Adrenal gland (tissue), 12 donors: Measurements from ENCODE around the gene S100A10. TPM values are rescaled to one million over a fixed set of nuclear protein-coding genes. Genes with fewer than 3 reads are reported as not detected.

Source experiments
- DNase-seq, 7 donors: peaks; one replicate each; pipeline ENCODE4 v3.0.0-alpha.2; 2019 to 2020
- H3K27ac ChIP-seq, 5 donors: fragments of 200-600 bp; sonication (generic) in 4 of 5; 1 replicate in 3 of 5; 2 replicates in 2 of 5; pipeline versions ENCODE4 v1.5.1 to v1.8.0; 2016 to 2020; ENCODE audit warnings: mild to moderate bottlenecking in 1 of 5
- H3K27me3 ChIP-seq: fragments of 200-600 bp; 2 replicates; pipeline ENCODE4 v1.8.0; 2021
- H3K36me3 ChIP-seq, 2 donors: fragments of 200-600 bp; replicated peaks in 1 of 2; 1 replicate in 1 of 2; 2 replicates in 1 of 2; pipeline versions ENCODE4 v1.5.1 to v1.8.0; 2018 to 2022
- H3K4me1 ChIP-seq, 2 donors: fragments of 200-600 bp; replicated peaks in 1 of 2; 1 replicate in 1 of 2; 2 replicates in 1 of 2; pipeline versions ENCODE4 v1.5.1 to v1.8.0; 2018 to 2021
- H3K4me3 ChIP-seq, 4 donors: fragments of 200-600 bp; sonication (generic) in 3 of 4; one replicate each; pipeline ENCODE4 v1.5.1; 2016 to 2018
- H3K9me3 ChIP-seq, 3 donors: fragments of 200-600 bp; sonication (generic) in 1 of 3; replicated peaks in 1 of 3; 1 replicate in 2 of 3; 2 replicates in 1 of 3; pipeline versions ENCODE4 v1.5.1 to v1.8.0; 2016 to 2021
- POLR2A ChIP-seq, 2 donors: fragments of 450-650 bp; IDR thresholded peaks; one replicate each; pipeline ENCODE4 v1.6.1; 2017; ENCODE audit warnings: antibody characterized with exemption in 2 of 2, mild to moderate bottlenecking in 2 of 2, moderate library complexity in 1 of 2
- WGBS, 4 donors: extraction: QIAGEN DNeasy Blood & Tissue Kit in 2 of 4; methylation state at CpG; one replicate each; pipeline versions ENCODE4 v1.1.5 to v1.1.7; 2013 to 2017; 5-methylcytosine and 5-hydroxymethylcytosine counted together
- intact Hi-C, 2 donors: fragments of 100-400 bp; cut with DNase I; formaldehyde crosslinking; loops; one replicate each; pipeline versions ENCODE4 v1.14.1 to v1.15.0; 2022 to 2023
- polyA plus RNA-seq, 3 donors: library from polyadenylated mRNA; stranded (reverse); fragments of 200-250 nt in 2 of 3; fragments of 350-450 nt in 1 of 3; fragmentation: Illumina TruSeq in 1 of 3; extraction: RNeasy Lipid Tissue Mini Kit (QIAGEN cat#74804) in 1 of 3; gene quantifications; one replicate each; pipeline ENCODE4 v1.2.3, GENCODE V29; 2013 to 2014
- total RNA-seq, 9 donors: library from RNA; depleted of rRNA in 4 of 9; stranded (reverse); fragments of >200 nt in 4 of 9; fragments of 120-200 nt in 1 of 9; fragmentation: NEBNext Ultra II Directional in 1 of 9; extraction: Animal tissue kit (Norgen Biotek cat#: 25700) in 1 of 9; gene quantifications; one replicate each; pipeline versions ENCODE4 v1.1.0 to v1.2.4, GENCODE V29; 2013 to 2023
- TF ChIP-seq, protein P1 (sequence below), 6 experiments: fragments of 450-650 bp in 4 of 6; fragments of 200-600 bp in 2 of 6; sonication (generic) in 1 of 6; IDR thresholded peaks; 1 replicate in 5 of 6; 2 replicates in 1 of 6; pipeline versions ENCODE4 v1.5.1 to v1.8.0; 2016 to 2021; ENCODE audit warnings: antibody characterized with exemption in 6 of 6, mild to moderate bottlenecking in 2 of 6, moderate library complexity in 1 of 6
- donor health status: healthy with polysubstance abuse.
- donor health status: Bipolar disorder and iron deficiency.
- donor health status: DM: yes; HTN: yes; CAD: no.
- donor health status: DM: no; HTN: no; CAD: no.
- donor health status: DM: no; HTN: no; CAD: no.
- donor health status: DM: yes; HTN: yes; CAD: no.

S100A10 gene
- total and polyA plus RNA-seq, 12 donors, result 24.9 to 860 (median 366) TPM

DNA sequence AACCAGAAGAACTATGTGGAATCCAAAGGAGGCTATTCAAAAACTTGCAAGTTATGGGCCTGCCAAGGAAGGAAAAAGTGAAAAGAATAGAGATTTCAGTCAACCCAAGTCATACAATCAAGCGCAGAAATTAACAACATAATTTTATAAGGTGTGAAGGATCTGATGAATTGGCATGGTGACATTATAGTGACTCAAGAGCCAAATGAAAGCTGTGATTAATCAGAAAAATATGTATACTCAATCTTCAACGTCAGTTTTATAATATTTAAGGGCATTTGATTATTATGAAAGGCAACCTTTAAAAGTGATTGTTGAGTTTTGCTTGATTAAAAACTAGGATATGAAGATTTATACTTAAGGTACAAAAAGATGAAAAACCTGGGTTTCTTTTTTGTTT lies 46.5 kb downstream of the S100A10 start:
- H3K4me3 ChIP-seq, result no peak overlapping the region
- no peaks in the 10 kb centered on the region for H3K9me3 ChIP-seq
- DNase-seq, result no peak
- no peak for TF ChIP-seq POLR2A (IDR thresholded peaks at IDR 0.05)
- TF ChIP-seq, protein P1, sequence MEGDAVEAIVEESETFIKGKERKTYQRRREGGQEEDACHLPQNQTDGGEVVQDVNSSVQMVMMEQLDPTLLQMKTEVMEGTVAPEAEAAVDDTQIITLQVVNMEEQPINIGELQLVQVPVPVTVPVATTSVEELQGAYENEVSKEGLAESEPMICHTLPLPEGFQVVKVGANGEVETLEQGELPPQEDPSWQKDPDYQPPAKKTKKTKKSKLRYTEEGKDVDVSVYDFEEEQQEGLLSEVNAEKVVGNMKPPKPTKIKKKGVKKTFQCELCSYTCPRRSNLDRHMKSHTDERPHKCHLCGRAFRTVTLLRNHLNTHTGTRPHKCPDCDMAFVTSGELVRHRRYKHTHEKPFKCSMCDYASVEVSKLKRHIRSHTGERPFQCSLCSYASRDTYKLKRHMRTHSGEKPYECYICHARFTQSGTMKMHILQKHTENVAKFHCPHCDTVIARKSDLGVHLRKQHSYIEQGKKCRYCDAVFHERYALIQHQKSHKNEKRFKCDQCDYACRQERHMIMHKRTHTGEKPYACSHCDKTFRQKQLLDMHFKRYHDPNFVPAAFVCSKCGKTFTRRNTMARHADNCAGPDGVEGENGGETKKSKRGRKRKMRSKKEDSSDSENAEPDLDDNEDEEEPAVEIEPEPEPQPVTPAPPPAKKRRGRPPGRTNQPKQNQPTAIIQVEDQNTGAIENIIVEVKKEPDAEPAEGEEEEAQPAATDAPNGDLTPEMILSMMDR (IDR thresholded peaks at IDR 0.05), result no peak
- H3K27ac ChIP-seq, result no peak overlapping the region
- intact Hi-C loops, result no loop called here
- peaks cover 26 to 44% of the 10 kb centered on the region in 2 donors for H3K4me1 ChIP-seq
- no peaks in the 10 kb centered on the region for H3K27me3 ChIP-seq
- H3K36me3 ChIP-seq, result no peaks in the 10 kb centered on the region
- WGBS, 4 donors, result 67 to 72% (median 69%) methylated on average over 2 of the region's 2 CpGs

DNA sequence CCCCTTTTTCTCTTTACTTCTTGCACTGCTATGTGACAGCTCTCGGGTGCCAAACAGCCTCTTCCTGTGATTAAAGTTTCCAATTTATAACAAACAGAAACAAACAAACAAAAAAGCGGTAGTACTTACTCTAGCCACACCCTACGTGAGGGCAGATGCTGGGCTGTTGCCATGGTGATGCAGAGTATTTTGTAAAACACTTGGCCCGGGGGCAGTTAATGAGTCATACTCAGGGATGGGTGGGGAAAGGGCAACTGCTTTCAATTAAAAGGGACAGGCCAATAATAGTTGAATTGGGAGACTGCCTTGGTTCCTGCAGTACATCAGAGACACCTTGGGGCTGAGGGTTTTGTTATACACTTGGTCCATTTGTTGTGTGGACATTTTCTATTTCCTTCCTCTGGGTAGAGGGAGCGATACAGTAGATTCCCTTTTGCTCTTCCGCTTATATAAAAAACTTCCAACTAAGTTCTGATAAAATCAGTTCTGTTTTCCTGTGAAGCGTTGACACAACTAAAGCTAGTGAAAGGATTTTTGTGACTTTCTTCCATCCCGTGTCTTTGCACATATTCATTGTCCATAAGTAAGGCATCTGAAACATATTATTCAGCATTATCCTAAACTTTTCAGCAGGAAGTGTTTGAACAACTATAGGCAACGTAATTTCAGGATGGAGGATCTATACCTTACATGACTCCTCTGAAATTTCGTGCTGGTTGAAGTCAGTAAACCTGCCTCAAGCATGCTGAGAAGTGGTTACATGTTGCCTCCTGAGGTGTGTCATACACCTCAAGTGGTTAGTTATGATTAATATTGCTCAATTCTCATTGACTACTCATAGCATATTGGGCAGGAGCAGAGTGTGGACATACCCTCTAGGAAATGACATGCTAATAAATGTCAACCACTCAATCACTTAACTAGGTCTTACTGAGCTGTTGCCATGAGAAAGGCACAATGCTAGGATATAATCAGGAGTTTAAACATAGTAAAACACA lies 47.6 kb downstream of the S100A10 start:
- Histone ChIP-seq H3K27me3 (no peaks in the 10 kb centered on the region), H3K4me3 (peak overlapping the region in 1 of 4 donors; percentile 6), H3K27ac (peak overlapping the region; percentile 22 to 83 (median 70)), H3K4me1 (peaks cover 26 to 52% of the 10 kb centered on the region in 2 donors), H3K36me3 (no peaks in the 10 kb centered on the region), H3K9me3 (no peaks in the 10 kb centered on the region)
- no peak for TF ChIP-seq POLR2A (IDR thresholded peaks at IDR 0.05)
- TF ChIP-seq, protein P1 (IDR thresholded peaks at IDR 0.05), result peak in 4 of 6 experiments; percentile 16 to 34 (median 22)
- intact Hi-C loops, result no loop called here
- peak; percentile 86 to 96 (median 93) for DNase-seq
- 39 to 46% (median 45%) methylated on average over 10 of the region's 10 CpGs for WGBS, 4 donors

DNA sequence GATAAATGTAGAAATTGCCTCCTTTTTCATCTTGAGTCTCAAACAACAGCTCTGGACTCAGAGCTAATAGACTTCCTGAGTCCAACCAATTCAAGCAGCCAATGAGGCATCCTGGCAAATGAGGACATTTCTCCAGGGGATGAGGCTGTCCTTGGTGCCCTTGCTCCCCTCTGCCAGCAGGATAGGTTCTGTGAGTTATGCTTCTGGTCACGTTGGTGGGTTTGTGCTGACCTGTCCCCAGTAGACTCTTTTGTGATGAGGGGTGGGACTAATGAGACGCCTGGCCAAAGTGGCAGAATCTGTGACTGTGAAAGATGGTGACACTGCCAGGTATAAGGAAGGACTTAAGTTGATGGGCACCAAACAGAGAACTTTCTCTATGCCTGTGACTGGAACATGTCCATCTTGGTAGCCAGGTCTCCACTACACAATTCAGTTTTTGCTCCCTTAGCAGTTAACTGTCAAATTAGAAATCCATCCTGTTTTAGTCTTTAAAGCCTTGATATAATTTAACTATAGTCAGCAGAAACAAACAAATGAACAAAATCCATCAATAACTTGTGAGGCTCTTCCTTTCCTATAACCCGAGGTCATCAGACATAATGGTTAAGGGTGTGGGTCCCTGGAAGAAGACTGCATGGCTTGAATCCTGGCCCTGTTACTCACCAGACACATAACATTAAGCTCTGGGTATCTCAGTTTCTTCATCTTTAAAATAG lies 48.6 kb downstream of the S100A10 start:
- Histone ChIP-seq H3K4me1 (peaks cover 26 to 62% of the 10 kb centered on the region in 2 donors), H3K36me3 (no peaks in the 10 kb centered on the region), H3K27ac (peak overlapping the region; percentile 22 to 83 (median 70)), H3K9me3 (no peaks in the 10 kb centered on the region), H3K27me3 (no peaks in the 10 kb centered on the region), H3K4me3 (no peak overlapping the region)
- no peak for DNase-seq
- TF ChIP-seq POLR2A (IDR thresholded peaks at IDR 0.05), result no peak
- TF ChIP-seq, protein P1 (IDR thresholded peaks at IDR 0.05), result no peak
- intact Hi-C loops, result no loop called here
- WGBS, 4 donors, result 45 to 65% (median 57%) methylated on average over 3 of the region's 3 CpGs
